ENCODE measurements around the gene PTTG2. TPM values are rescaled to one million over a fixed set of nuclear protein-coding genes. Genes with fewer than 3 reads are reported as not detected.

The PTTG2 gene
- total RNA-seq, 1 donor from 2014 or later = 0.84 TPM

- peaks cover 23% of the 10 kb centered on the region for H3K4me1 ChIP-seq
Measured at GRCh38 chr4:37989398-37990260, 29.4 kb downstream of the PTTG2 start.

GRCh38 chr4:37990731-37991245 is 30.6 kb downstream of the PTTG2 start:
- peak overlapping the region; percentile 64 for H3K27ac ChIP-seq
- H3K9me3 ChIP-seq = no peaks in the 10 kb centered on the region
- no peak overlapping the region for H3K4me3 ChIP-seq
- H3K27me3 ChIP-seq = no peaks in the 10 kb centered on the region
- ATAC-seq = no peak
- intact Hi-C loops (cut with DNase I) = no loop called here
- no peaks in the 10 kb centered on the region for H3K36me3 ChIP-seq
- DNase-seq = no peak
- TF ChIP-seq, protein P1, sequence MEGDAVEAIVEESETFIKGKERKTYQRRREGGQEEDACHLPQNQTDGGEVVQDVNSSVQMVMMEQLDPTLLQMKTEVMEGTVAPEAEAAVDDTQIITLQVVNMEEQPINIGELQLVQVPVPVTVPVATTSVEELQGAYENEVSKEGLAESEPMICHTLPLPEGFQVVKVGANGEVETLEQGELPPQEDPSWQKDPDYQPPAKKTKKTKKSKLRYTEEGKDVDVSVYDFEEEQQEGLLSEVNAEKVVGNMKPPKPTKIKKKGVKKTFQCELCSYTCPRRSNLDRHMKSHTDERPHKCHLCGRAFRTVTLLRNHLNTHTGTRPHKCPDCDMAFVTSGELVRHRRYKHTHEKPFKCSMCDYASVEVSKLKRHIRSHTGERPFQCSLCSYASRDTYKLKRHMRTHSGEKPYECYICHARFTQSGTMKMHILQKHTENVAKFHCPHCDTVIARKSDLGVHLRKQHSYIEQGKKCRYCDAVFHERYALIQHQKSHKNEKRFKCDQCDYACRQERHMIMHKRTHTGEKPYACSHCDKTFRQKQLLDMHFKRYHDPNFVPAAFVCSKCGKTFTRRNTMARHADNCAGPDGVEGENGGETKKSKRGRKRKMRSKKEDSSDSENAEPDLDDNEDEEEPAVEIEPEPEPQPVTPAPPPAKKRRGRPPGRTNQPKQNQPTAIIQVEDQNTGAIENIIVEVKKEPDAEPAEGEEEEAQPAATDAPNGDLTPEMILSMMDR (IDR thresholded peaks at IDR 0.05) = no peak
- H3K4me1 ChIP-seq = peaks cover 23% of the 10 kb centered on the region

More at GRCh38 chr4:37989398-37990260, 29.4 kb downstream of the PTTG2 start:
- Histone ChIP-seq H3K36me3 (no peaks in the 10 kb centered on the region), H3K27me3 (no peaks in the 10 kb centered on the region), H3K4me3 (no peak overlapping the region), H3K9me3 (no peaks in the 10 kb centered on the region), H3K27ac (peak overlapping the region; percentile 64)
- intact Hi-C loops (cut with DNase I) = no loop called here
- ATAC-seq (peak; percentile 76), DNase-seq (no peak)
- TF ChIP-seq, protein P1 (IDR thresholded peaks at IDR 0.05) = no peak

- TF ChIP-seq, protein P1 (IDR thresholded peaks at IDR 0.05) = no peak
- no peak for DNase-seq
- H3K27ac ChIP-seq = no peak overlapping the region
- H3K4me1 ChIP-seq = peaks cover 25% of the 10 kb centered on the region
- no peaks in the 10 kb centered on the region for H3K36me3 ChIP-seq
- H3K4me3 ChIP-seq = no peak overlapping the region
- intact Hi-C loops (cut with DNase I) = no loop called here
- no peaks in the 10 kb centered on the region for H3K9me3 ChIP-seq
- H3K27me3 ChIP-seq = no peaks in the 10 kb centered on the region
- ATAC-seq = no peak
Measured at GRCh38 chr4:37991623-37992410, 31.6 kb downstream of the PTTG2 start.

GRCh38 chr4:37993806-37994205 is 33.6 kb downstream of the PTTG2 start:
- TF ChIP-seq, protein P1 (IDR thresholded peaks at IDR 0.05) = no peak
- no peak for ATAC-seq
- intact Hi-C loops (cut with DNase I) = no loop called here
- peaks cover 20% of the 10 kb centered on the region for H3K4me1 ChIP-seq
- no peaks in the 10 kb centered on the region for H3K9me3 ChIP-seq
- no peak overlapping the region for H3K4me3 ChIP-seq
- no peaks in the 10 kb centered on the region for H3K36me3 ChIP-seq
- DNase-seq = no peak
- no peak overlapping the region for H3K27ac ChIP-seq
- no peaks in the 10 kb centered on the region for H3K27me3 ChIP-seq

DNA sequence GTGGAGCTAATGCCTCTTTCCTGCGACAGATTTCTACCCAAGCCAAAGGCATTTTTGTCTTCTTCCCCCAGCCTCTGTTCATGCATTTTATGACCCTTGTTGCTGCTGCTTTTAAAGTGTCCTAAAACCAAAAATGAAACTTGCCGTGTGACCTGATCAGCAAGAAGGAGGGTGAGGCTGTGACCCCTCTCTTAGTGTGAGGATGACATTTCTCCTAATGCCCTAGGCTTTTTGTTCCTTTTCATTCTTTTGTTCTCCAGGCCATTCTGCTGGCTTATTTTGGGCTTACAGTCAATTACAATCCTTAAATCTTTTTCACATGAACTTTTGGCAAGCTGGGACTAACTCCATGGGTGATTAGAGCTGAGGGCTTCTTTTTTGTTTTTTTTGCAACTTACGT is 34.4 kb downstream of the PTTG2 start:
- peaks cover 12% of the 10 kb centered on the region for H3K4me1 ChIP-seq
- H3K27me3 ChIP-seq = no peaks in the 10 kb centered on the region
- no peaks in the 10 kb centered on the region for H3K9me3 ChIP-seq
- H3K4me3 ChIP-seq = no peak overlapping the region
- no peak for ATAC-seq
- intact Hi-C loops (cut with DNase I) = no loop called here
- TF ChIP-seq, protein P1 (IDR thresholded peaks at IDR 0.05) = no peak
- H3K27ac ChIP-seq = no peak overlapping the region
- no peaks in the 10 kb centered on the region for H3K36me3 ChIP-seq
- DNase-seq = no peak

Data from upper lobe of right lung (tissue), 1 donor.